GM12878 (cell line): Measurements from ENCODE around the gene TMEM132D. TPM values are rescaled to one million over a fixed set of nuclear protein-coding genes. Genes with fewer than 3 reads are reported as not detected.

Source experiments
- ATAC-seq: fragments of 200-7000 bp; cut with Tn5 transposase; 3 replicates; pipeline ENCODE4 v1.9.1; 2020; ENCODE audit warnings: mild to moderate bottlenecking, moderate library complexity
- BruUV-seq: library from RNA; stranded (reverse); fragments of 400-500 nt; replicated peaks from 2 replicates; lab custom pipeline; 2021; lab: Mats Ljungman, UMichigan
- CTCF ChIA-PET: fragments of 300-600 bp; sonication (Branson Sonifier 250); formaldehyde crosslinking; extraction: SDS; loops from one replicate; lab custom pipeline; 2021; ENCODE audit warnings: inconsistent platforms; lab: Yijun Ruan, JAX
- POLR2A ChIA-PET: fragments of 350-600 bp; formaldehyde crosslinking; extraction: SDS; loops from one replicate; lab custom pipeline; 2021; ENCODE audit warnings: inconsistent platforms; lab: Charles Lee
- RAD21 ChIA-PET: fragments of 300-600 bp; sonication (Branson Sonifier 250); formaldehyde crosslinking; loops from one replicate; lab custom pipeline; 2023; ENCODE audit warnings: antibody characterized with exemption; ENCODE audit not compliant: unreplicated experiment; lab: Charles Lee
- SMC1A ChIA-PET: fragments of 300-600 bp; sonication (Branson Sonifier 250); formaldehyde crosslinking; loops from one replicate; lab custom pipeline; 2023; ENCODE audit not compliant: unreplicated experiment, uncharacterized antibody; lab: Charles Lee
- DNase-seq: peaks from one replicate; pipeline ENCODE4 v3.0.0-alpha.2; 2011; ENCODE audit warnings: low read depth, low spot score
- FAIRE-seq: peaks from 3 replicates; lab custom pipeline; 2011; peaks lifted over from hg19 to GRCh38; lab: Jason Lieb, UNC
- H2AFZ ChIP-seq: 2 replicates; pipeline ENCODE4 v1.6.0; 2011; ENCODE audit warnings: low read depth, low read length, control low read depth; ENCODE audit not compliant: control insufficient read depth
- H3K27ac ChIP-seq: 2 replicates; pipeline ENCODE4 v1.5.1; 2011; ENCODE audit warnings: control low read depth; ENCODE audit not compliant: control insufficient read depth, insufficient read depth
- H3K27me3 ChIP-seq, 2 experiments: replicated peaks in 1 of 2; 2 replicates each; pipeline versions ENCODE4 v1.6.0 to v1.6.1; 2011; ENCODE audit warnings: low read length in 1 of 2; ENCODE audit not compliant: control insufficient read depth in 2 of 2, insufficient read depth in 2 of 2
- H3K36me3 ChIP-seq, 2 experiments: 2 replicates each; pipeline ENCODE4 v1.5.1; 2011; ENCODE audit warnings: low read length in 1 of 2; ENCODE audit not compliant: control insufficient read depth in 2 of 2, insufficient read depth in 2 of 2
- H3K4me1 ChIP-seq: 2 replicates; pipeline ENCODE4 v1.6.1; 2011; ENCODE audit warnings: mild to moderate bottlenecking, low read length, moderate library complexity, mixed read lengths; ENCODE audit not compliant: control insufficient read depth, insufficient read depth
- H3K4me2 ChIP-seq: 2 replicates; pipeline ENCODE4 v1.6.0; 2011; ENCODE audit warnings: control low read depth; ENCODE audit not compliant: control insufficient read depth, insufficient read depth
- H3K4me3 ChIP-seq: fragments of 200-600 bp; sonication (generic); 2 replicates; pipeline ENCODE4 v1.5.1; 2016
- H3K79me2 ChIP-seq: 2 replicates; pipeline ENCODE4 v1.6.0; 2011; ENCODE audit warnings: low read length; ENCODE audit not compliant: control insufficient read depth, insufficient read depth
- H3K9ac ChIP-seq: 2 replicates; pipeline ENCODE4 v1.8.0; 2011; ENCODE audit warnings: low read length, control low read depth, mixed read lengths; ENCODE audit not compliant: control insufficient read depth, insufficient read depth
- H3K9me3 ChIP-seq: replicated peaks from 3 replicates; pipeline ENCODE4 v1.5.1; 2011; ENCODE audit warnings: mild to moderate bottlenecking, low read length; ENCODE audit not compliant: control insufficient read depth, insufficient read depth
- H4K20me1 ChIP-seq: 2 replicates; pipeline ENCODE4 v1.6.0; 2011; ENCODE audit not compliant: control insufficient read depth, insufficient read depth
- KDM1A ChIP-seq: fragments of 200-600 bp; sonication (generic); IDR thresholded peaks from 2 replicates; pipeline ENCODE4 v1.6.1; 2016; ENCODE audit warnings: borderline replicate concordance
- KLF5 ChIP-seq: fragments of 450-650 bp; IDR thresholded peaks from 2 replicates; pipeline ENCODE4 v1.6.1; 2014; ENCODE audit warnings: mild to moderate bottlenecking; ENCODE audit not compliant: partially characterized antibody
- MYC ChIP-seq: IDR thresholded peaks from 2 replicates; pipeline ENCODE4 v1.6.1; 2011; ENCODE audit warnings: mild to moderate bottlenecking, low read length, moderate library complexity, inconsistent platforms; ENCODE audit not compliant: insufficient read depth, insufficient replicate concordance, insufficient read length, severe bottlenecking
- TCF3 ChIP-seq: IDR thresholded peaks from 2 replicates; pipeline ENCODE4 v1.6.1; 2012; ENCODE audit warnings: low read depth, mild to moderate bottlenecking, low read length, borderline replicate concordance; ENCODE audit not compliant: insufficient read depth
- TCF7 ChIP-seq: IDR thresholded peaks from 2 replicates; pipeline ENCODE4 v1.6.1; 2014; ENCODE audit warnings: antibody characterized with exemption, borderline replicate concordance
- USF1 ChIP-seq: IDR thresholded peaks from 2 replicates; pipeline ENCODE4 v1.6.1; 2011; ENCODE audit warnings: borderline replicate concordance, low read depth, mild to moderate bottlenecking, moderate library complexity, mixed read lengths, low read length; ENCODE audit not compliant: insufficient read depth; ENCODE audit errors: extremely low read length
- ZBED1 ChIP-seq: IDR thresholded peaks from 2 replicates; pipeline ENCODE4 v1.6.1; 2016; ENCODE audit warnings: borderline replicate concordance
- ZBTB33 ChIP-seq: fragments of 450-650 bp; IDR thresholded peaks from 2 replicates; pipeline ENCODE4 v1.6.1; 2017; ENCODE audit warnings: mild to moderate bottlenecking
- ZNF207 ChIP-seq: fragments of 450-650 bp; IDR thresholded peaks from 2 replicates; pipeline ENCODE4 v1.6.1; 2014; ENCODE audit warnings: antibody characterized with exemption, mild to moderate bottlenecking, borderline replicate concordance
- WGBS: methylation state at CpG from one replicate; pipeline ENCODE4 v1.1.6; 2016; ENCODE audit warnings: low lambda C conversion rate; ENCODE audit not compliant: insufficient replicate concordance, insufficient coverage; ENCODE audit errors: missing lambda C conversion rate; 5-methylcytosine and 5-hydroxymethylcytosine counted together
- in situ Hi-C: fragments of 300-500 bp; cut with MboI; formaldehyde crosslinking; loops from 9 replicates; pipeline ENCODE4 v1.14.3; 2018; ENCODE audit warnings: mixed read lengths
- intact Hi-C: fragments of 100-400 bp; cut with micrococcal nuclease; formaldehyde crosslinking; loops from one replicate; pipeline ENCODE4 v1.14.2; 2022; ENCODE audit not compliant: unreplicated experiment
- polyA plus RNA-seq, 11 experiments: library from polyadenylated mRNA; depleted of rRNA in 4 of 11; unstranded in 6 of 11; stranded (reverse) in 5 of 11; fragments of >200 nt; fragmentation: Nextera tagmentation in 4 of 11; fragmentation: Illumina TruSeq in 1 of 11; extraction: Ambion mirVana in 4 of 11; extraction: Trizol in 1 of 11; gene quantifications; 1 replicate in 1 of 11; 2 replicates in 10 of 11; pipeline versions ENCODE4 v1.2.1 to v1.2.3, GENCODE V29; 2011 to 2016; ENCODE audit warnings: inconsistent platforms in 2 of 11, missing spikeins in 2 of 11, low read depth in 1 of 11
- total RNA-seq, 4 experiments: library from RNA; depleted of rRNA in 3 of 4; stranded (reverse); fragments of >200 nt in 3 of 4; fragmentation: Illumina TruSeq in 1 of 4; extraction: Trizol in 1 of 4; gene quantifications; 2 replicates each; pipeline versions ENCODE4 v1.2.1 to v1.2.3, GENCODE V29; 2013 to 2021

The TMEM132D gene
- total and polyA plus RNA-seq, 10 of the 15 experiments (the other 5 are each of a cell fraction or from before 2014, with no cell fraction given) = under 0.01 to 0.12 (median 0.02) TPM; not detected in 3

- no peak overlapping the region for H2AFZ ChIP-seq
- in situ Hi-C loops = no loop called here
- no peak overlapping the region for H3K4me2 ChIP-seq
- H3K27me3 ChIP-seq = no peaks in the 10 kb centered on the region
- WGBS = 13% methylated on average over 4 of the region's 4 CpGs
- H3K36me3 ChIP-seq = no peaks in the 10 kb centered on the region
- CTCF ChIA-PET = no interaction called here
- no peaks in the 10 kb centered on the region for H4K20me1 ChIP-seq
- ATAC-seq (no peak), DNase-seq (no peak), FAIRE-seq (no peak)
- H3K27ac ChIP-seq = no peak overlapping the region
- SMC1A ChIA-PET = interaction anchor here (0.6 kb wide), 1 partner anchor 270 kb away, joined by 3 read pairs; no protein-coding TSS in a partner anchor
- POLR2A ChIA-PET = no interaction called here
- H3K9me3 ChIP-seq = no peaks in the 10 kb centered on the region
- no TSS peak for BruUV-seq
- RAD21 ChIA-PET = no interaction called here
- no peak overlapping the region for H3K9ac ChIP-seq
- no peaks in the 10 kb centered on the region for H3K4me1 ChIP-seq
- no peaks in the 10 kb centered on the region for H3K79me2 ChIP-seq
- intact Hi-C loops = no loop called here
- H3K4me3 ChIP-seq = no peak overlapping the region
- no peak for TF ChIP-seq KLF5
- no peak for TF ChIP-seq ZNF207
- TF ChIP-seq MYC = no peak
- no peak for TF ChIP-seq KDM1A
- no peak for TF ChIP-seq USF1
- no peak for TF ChIP-seq ZBTB33
- no peak for TF ChIP-seq TCF3
- no peak for TF ChIP-seq TCF7
- TF ChIP-seq ZBED1 = no peak
These were observed 344.0 kb downstream of the TMEM132D start for GRCh38 chr12:129559776-129560175.
